GM12864 (cell line): ENCODE results near the gene ZNF317.
A peak's percentile ranks its signal among the peaks of the same experiment; 100 is the strongest.
"Not testable (repeated sequence)": the region's sequence is repeated elsewhere in the genome, so short reads cannot be mapped to it uniquely, and the experiment has no call there.

Experiments
- DNase-seq: peaks from one replicate; pipeline ENCODE4 v3.0.0-alpha.2; 2011; ENCODE audit warnings: low read depth
- H3K4me3 ChIP-seq: 2 replicates; pipeline ENCODE4 v1.5.1; 2011; ENCODE audit warnings: mild to moderate bottlenecking, low read depth, low read length, control low read depth
- TF ChIP-seq, protein P1 (sequence below): IDR thresholded peaks from 2 replicates; pipeline ENCODE4 v1.5.1; 2011; ENCODE audit warnings: low read depth, mild to moderate bottlenecking, moderate library complexity, low read length, control low read depth, inconsistent platforms; ENCODE audit errors: missing control alignments

ZNF317 gene

DNA sequence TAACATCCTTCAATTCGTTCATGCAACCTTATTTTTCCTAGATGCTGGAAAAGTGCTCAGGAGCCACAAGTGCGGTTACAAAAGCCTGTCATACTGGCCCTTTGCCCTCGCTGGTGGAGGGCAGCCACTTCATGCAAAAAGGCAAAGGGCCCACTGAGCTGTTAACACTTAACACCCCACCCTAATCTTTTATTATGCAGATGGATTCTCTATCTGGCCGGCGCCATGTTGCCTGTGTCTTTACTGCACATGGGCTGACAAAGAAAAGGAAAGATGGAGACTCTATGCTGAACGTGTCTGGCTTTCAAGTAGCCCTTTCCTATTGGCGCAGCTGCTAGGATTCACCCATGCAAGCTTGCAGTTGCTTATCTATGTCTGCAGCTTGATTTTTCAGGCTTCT lies 49.3 kb downstream of the ZNF317 start:
- TF ChIP-seq, protein P1, sequence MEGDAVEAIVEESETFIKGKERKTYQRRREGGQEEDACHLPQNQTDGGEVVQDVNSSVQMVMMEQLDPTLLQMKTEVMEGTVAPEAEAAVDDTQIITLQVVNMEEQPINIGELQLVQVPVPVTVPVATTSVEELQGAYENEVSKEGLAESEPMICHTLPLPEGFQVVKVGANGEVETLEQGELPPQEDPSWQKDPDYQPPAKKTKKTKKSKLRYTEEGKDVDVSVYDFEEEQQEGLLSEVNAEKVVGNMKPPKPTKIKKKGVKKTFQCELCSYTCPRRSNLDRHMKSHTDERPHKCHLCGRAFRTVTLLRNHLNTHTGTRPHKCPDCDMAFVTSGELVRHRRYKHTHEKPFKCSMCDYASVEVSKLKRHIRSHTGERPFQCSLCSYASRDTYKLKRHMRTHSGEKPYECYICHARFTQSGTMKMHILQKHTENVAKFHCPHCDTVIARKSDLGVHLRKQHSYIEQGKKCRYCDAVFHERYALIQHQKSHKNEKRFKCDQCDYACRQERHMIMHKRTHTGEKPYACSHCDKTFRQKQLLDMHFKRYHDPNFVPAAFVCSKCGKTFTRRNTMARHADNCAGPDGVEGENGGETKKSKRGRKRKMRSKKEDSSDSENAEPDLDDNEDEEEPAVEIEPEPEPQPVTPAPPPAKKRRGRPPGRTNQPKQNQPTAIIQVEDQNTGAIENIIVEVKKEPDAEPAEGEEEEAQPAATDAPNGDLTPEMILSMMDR = no peak
- H3K4me3 ChIP-seq = no peak overlapping the region
- no peak for DNase-seq

DNA sequence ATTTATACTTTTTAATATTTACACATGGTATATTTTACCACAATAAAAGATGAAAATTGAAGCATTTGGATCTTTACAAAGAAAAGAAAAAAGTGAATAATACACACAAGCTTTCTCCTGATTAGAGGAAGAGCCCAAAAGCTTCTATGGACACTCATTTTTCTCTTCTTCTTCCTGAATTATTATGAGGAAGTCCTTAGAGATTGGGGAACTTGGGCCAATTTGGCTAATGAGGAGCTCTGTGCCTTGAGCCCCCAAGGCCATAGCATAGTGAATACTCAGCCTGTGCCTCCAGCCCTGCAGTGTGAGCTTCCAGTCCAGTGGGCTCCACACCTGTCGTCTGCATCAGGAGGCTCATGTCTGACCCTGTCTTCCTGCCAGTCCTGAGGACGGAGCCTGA lies 57.8 kb downstream of the ZNF317 start:
- not testable (repeated sequence) for DNase-seq, H3K4me3 ChIP-seq

DNA sequence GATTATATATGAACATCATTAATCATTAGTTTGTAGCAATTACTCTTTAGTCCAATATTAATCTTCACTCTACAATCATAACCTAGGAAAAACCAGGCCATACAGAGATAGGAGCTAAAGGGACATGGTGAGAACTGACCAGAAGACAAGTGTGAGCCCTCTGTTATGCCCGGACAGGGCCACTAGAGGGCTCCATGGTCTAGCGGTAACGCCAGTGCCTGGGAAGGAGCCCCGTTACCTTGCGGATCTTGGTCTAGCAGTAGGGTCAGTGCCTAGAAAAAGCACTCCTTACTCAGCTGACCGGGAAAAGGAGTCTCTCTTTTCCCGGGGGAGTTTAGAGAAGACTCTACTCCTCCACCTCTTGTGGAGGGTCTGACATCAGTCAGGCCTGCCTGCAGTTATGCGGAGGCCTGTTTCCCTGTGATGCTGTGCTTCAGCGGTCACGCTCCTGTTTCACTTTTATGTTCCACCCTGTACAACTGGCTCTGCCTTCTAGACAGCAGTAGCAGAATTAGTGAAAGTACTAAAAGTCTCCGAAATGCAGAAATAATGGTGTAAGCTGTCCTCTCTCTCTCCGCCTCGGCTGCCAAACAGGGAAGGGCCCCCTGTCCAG lies 65.4 kb downstream of the ZNF317 start:
- H3K4me3 ChIP-seq = peak overlapping the region; percentile 30
- TF ChIP-seq, protein P1 = peak; percentile 91
- peak; percentile 4 for DNase-seq
